ENCODE measurements around the gene IFT88.

DNA sequence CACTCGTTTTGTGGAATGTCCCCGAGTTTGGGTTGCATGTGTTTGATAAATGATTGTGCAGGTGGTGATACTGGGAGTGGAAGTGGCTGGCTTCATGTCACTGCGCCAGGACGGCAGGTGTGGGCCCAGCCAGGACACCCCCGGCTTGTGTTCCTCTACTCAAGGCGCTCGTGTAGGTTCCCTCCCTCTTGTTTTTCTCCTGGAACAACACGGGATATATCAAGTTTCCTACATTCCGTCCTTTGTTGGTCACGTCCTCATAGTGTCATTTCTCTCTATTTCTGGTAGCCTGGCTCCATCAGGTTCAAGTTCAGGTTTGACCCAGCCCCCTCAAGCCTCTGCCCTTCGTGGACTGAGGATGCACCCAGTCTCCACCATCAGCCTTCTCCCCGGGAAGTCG is 152.8 kb downstream of the IFT88 start:
- TF ChIP-seq, protein P1, sequence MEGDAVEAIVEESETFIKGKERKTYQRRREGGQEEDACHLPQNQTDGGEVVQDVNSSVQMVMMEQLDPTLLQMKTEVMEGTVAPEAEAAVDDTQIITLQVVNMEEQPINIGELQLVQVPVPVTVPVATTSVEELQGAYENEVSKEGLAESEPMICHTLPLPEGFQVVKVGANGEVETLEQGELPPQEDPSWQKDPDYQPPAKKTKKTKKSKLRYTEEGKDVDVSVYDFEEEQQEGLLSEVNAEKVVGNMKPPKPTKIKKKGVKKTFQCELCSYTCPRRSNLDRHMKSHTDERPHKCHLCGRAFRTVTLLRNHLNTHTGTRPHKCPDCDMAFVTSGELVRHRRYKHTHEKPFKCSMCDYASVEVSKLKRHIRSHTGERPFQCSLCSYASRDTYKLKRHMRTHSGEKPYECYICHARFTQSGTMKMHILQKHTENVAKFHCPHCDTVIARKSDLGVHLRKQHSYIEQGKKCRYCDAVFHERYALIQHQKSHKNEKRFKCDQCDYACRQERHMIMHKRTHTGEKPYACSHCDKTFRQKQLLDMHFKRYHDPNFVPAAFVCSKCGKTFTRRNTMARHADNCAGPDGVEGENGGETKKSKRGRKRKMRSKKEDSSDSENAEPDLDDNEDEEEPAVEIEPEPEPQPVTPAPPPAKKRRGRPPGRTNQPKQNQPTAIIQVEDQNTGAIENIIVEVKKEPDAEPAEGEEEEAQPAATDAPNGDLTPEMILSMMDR (IDR thresholded peaks at IDR 0.05) = no peak
- no peak for TF ChIP-seq POLR2A (IDR thresholded peaks at IDR 0.05)
